ENCODE results near the gene ATG101. TPM values are rescaled to one million over a fixed set of nuclear protein-coding genes. Genes with fewer than 3 reads are reported as not detected.

Gene ATG101
- total RNA-seq, 1 donor from 2014 or later, result 24.9 TPM

GRCh38 chr12:52054833-52055730 is 14.7 kb upstream of the ATG101 start:
- intact Hi-C loops (cut with DNase I), result no loop called here
- ATAC-seq, result no peak
- DNase-seq (ENCODE audit: missing footprints), result peak; percentile 17

GRCh38 chr12:52055731-52056711 is 13.8 kb upstream of the ATG101 start:
- DNase-seq (ENCODE audit: missing footprints), result no peak
- intact Hi-C loops (cut with DNase I), result no loop called here
- ATAC-seq, result no peak

GRCh38 chr12:52056801-52057637 is 12.8 kb upstream of the ATG101 start:
- intact Hi-C loops (cut with DNase I), result no loop called here
- no peak for ATAC-seq
- no peak for DNase-seq (ENCODE audit: missing footprints)

GRCh38 chr12:52057638-52058576 is 11.9 kb upstream of the ATG101 start:
- DNase-seq (ENCODE audit: missing footprints), result no peak
- intact Hi-C loops (cut with DNase I), result no loop called here
- no peak for ATAC-seq

- ATAC-seq (no peak), DNase-seq (ENCODE audit: missing footprints) (no peak)
- intact Hi-C loops (cut with DNase I), result no loop called here
Observed at GRCh38 chr12:52058631-52059361, 11.0 kb upstream of the ATG101 start.

GRCh38 chr12:52059582-52060497 is 9.9 kb upstream of the ATG101 start:
- intact Hi-C loops (cut with DNase I), result no loop called here
- peak; percentile 16 for DNase-seq (ENCODE audit: missing footprints)

GRCh38 chr12:52060498-52061177 is 9.1 kb upstream of the ATG101 start:
- intact Hi-C loops (cut with DNase I), result no loop called here
- peak; percentile 44 for DNase-seq (ENCODE audit: missing footprints)
- ATAC-seq, result no peak

More at GRCh38 chr12:52059582-52060497, 9.9 kb upstream of the ATG101 start:
- ATAC-seq, result no peak

GRCh38 chr12:52061470-52062166 is 8.2 kb upstream of the ATG101 start:
- DNase-seq (ENCODE audit: missing footprints) (no peak), ATAC-seq (no peak)
- intact Hi-C loops (cut with DNase I), result no loop called here

GRCh38 chr12:52062167-52063081 is 7.4 kb upstream of the ATG101 start:
- no peak for ATAC-seq
- intact Hi-C loops (cut with DNase I), result no loop called here
- no peak for DNase-seq (ENCODE audit: missing footprints)

- peak; percentile 68 for DNase-seq (ENCODE audit: missing footprints)
- intact Hi-C loops (cut with DNase I), result no loop called here
- ATAC-seq, result peak; percentile 55
Observed at GRCh38 chr12:52063082-52063924, 6.5 kb upstream of the ATG101 start.

GRCh38 chr12:52063981-52064649 is 5.7 kb upstream of the ATG101 start:
- peak; percentile 89 for DNase-seq (ENCODE audit: missing footprints)
- intact Hi-C loops (cut with DNase I), result no loop called here
- ATAC-seq, result peak; percentile 83

- ATAC-seq, result no peak
- intact Hi-C loops (cut with DNase I), result no loop called here
- no peak for DNase-seq (ENCODE audit: missing footprints)
Observed at GRCh38 chr12:52066346-52067080, 3.3 kb upstream of the ATG101 start.

Measured in Right ventricle myocardium inferior (tissue), 1 donor.